Activated T-helper 9 cell treated with anti-CD3 and anti-CD28 coated beads, Interleukin-2, amount 50 U/mL, for 16 hours (primary cell): ENCODE measurements around the gene LRBA.
"Not testable (repeated sequence)": the region's sequence is repeated elsewhere in the genome, so short reads cannot be mapped to it uniquely, and the experiment has no call there.

Experiments used
- DNase-seq: peaks from one replicate; pipeline ENCODE4 v3.0.0-alpha.2; 2020; ENCODE audit warnings: low read depth

LRBA gene

DNA sequence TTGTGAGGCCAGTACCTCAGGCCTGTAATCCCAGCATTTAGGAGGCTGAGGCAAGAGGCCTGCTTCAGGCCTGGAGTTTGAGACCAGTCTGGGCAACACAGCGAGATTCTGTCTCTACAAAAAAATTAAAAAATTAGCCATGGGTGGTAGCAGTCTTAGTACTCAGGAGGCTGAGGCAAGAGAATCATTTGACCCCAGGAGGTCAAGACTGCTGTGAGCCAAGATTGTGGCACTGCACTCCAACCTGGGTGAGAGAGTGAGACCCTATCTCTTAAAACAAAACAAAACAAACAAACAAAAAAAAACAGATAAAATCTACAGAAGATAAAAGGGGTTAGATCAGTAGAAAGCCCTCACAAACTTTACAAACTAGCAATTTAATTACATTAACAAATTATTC is 352.4 kb downstream of the LRBA start:
- no peak for DNase-seq

DNA sequence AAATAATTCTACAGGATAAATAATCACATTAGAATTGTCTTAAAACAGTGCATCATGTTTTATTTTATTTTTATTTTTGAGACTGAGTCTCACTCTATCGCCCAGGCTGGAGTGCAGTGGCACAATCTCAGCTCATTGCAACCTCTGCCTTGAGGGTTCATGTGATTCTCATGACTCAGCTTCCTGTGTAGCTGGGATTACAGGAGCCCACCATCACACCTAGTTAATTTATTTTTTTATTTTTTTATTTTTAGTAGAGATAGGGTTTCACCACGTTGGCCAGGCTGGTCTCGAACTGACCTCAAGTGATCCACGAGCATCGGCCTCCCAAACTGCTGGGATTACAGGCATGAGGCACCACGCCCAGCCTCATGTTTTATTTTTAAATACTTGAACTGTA is 353.5 kb downstream of the LRBA start:
- not testable (repeated sequence) for DNase-seq

DNA sequence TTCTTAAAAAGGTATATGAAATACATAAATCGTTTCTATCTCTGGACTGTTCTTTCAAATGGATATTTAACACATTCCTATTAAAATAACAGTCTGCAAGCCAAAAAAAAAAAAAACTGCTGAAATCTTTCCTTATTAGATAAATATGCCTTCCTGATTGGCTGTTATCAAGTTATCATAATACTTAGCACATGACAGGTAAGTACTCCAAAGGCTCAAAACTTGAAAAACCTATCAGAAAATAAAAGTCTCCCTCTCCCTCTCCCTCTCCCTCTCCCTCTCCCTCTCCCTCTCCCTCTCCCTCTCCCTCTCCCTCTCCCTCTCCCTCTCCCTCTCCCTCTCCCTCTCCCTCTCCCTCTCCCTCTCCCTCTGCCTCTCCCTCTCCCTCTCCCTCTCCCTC is 356.8 kb downstream of the LRBA start:
- DNase-seq, result not testable (repeated sequence)

DNA sequence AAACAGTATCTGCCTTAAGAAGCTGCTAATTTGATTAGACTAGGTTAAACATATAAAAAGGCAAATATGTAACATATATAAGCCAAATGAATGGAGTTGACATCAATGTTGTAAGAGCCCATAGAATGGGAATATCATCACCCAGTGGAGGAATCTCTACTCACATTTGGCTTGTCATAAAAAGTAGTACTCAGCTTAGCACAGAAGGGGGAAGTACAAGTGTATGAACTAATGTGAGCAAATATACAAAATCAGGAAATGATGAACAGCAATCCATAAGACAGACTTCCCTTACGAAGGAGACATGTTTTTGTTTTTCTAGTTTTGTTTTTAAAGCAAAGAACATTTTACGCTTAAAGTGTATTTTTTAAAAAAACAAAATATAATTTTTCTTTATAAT is 358.2 kb downstream of the LRBA start:
- DNase-seq, result no peak

DNA sequence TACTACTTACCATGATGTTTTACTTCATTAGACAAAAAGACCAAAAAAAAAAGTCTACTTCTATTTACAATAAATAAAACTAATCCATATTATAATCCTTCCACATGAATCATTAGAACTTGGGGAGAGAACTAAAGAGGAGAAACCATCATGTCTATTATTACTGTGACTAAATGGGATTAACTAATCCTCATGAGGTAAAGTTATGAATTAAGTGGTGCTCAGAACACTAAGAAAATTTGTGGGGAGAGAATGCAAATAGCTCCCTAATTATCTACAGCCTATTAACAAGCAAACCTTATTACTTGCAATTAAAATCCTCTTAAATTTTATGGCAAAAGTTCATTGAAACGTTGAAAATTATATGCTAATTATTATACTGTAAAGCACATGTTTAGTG is 364.3 kb downstream of the LRBA start:
- no peak for DNase-seq

DNA sequence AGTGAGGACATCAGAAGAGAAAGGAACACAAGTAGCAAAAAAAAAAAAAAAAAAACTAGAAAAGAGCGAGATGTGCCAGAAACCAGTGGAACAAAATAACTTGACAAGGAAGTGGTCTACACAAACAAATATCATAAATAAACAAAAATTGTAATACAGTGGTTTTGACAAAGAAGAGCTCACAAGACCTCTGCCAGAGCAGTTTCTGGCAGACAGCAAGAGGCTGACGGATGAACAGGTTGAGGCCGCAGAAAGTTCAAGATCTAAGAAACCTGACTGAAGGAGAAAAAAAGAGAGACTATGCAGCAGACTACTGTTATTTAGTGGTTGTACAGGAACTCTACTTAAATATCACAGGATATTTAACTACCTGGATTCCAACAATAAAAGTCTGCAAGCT is 367.0 kb downstream of the LRBA start:
- no peak for DNase-seq

DNA sequence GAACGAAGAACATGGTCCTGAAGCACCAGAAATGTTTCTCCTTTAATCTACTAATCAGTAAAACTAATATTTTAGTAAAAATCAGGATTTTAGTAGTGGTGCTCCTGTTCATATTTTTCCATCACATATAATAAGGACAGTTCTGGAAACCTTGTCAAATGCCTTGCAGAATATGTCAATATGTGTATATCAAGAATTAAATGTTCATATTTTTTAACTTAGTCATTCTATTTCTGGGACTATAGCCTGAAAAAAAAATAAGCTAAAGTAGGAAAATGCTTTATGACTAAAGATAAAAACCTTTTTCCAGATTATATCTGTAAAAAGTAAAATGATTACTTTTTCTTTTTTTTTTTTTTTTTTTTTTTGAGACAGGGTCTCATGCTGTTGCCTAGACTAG is 368.1 kb downstream of the LRBA start:
- DNase-seq, result no peak

DNA sequence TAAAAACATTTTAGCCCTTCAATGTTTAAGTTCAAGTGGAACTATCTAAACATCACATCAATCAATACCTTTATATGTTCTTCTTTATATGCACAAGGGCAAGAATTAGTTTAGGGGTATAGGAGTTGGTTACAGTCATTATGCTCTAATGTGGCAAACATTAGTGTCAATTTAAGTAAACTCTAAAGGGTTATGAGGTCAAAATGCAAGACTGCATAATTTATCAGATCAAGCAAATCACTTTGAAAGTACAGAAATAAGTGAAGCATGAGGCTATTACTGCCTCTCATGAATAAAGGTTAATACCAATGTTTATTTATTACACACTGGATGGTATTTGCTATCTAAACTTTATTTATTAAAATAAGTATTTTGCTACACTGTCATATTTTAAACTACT is 373.5 kb downstream of the LRBA start:
- no peak for DNase-seq

DNA sequence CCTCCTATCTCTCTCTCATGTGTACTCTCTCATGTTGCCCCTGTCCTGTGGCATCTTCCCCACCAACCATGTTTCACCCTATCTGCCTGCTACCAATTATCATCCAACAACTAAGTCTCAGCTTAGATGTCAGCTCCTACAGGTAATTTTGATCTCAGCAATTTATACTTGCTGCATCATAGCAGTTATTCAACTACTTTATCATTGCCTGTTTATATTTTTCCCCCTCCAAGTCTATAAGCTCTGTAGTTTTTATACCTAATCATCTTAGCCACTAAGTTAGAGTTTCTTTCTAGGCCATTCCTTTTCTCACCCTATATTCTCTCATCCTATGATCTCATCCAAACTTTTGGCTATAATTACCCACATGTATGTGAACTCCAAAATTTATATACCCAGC is 382.4 kb downstream of the LRBA start:
- no peak for DNase-seq

DNA sequence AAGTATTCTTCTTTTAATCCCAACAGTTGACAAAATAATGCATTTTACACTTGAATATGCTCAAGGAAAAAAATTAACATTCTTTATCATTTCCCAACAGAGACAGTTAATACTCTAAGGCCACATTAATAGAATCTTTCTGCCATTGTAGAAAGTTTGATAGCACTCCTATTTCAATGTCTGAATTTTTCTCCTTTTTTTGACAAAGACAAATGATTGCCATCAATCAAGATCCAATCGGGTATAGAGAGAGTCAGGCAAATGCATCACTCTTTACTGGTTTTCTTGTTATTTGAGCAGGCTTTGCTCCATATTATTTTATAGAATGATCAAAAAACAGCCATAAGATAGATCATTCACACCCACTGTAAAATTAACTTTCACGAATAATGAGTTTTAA is 387.0 kb downstream of the LRBA start:
- DNase-seq, result no peak

DNA sequence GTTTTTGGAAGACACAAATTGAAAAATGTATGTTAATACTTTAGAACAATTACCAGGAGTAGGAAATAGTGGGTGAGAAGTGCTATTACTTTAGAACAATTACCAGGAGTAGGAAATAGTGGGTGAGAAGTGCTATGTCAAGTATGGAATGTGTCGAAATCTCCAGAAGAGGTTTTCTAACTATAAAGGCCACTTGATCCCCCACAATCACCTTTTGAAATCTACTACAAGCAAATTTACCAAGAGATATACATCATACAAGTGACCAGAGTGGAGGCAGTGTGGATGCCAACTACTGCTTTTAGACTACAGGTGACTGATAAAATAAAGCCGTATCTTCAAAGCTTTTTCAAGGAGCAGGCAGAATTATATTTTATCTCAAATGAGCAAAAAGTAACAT is 390.1 kb downstream of the LRBA start:
- DNase-seq, result no peak

DNA sequence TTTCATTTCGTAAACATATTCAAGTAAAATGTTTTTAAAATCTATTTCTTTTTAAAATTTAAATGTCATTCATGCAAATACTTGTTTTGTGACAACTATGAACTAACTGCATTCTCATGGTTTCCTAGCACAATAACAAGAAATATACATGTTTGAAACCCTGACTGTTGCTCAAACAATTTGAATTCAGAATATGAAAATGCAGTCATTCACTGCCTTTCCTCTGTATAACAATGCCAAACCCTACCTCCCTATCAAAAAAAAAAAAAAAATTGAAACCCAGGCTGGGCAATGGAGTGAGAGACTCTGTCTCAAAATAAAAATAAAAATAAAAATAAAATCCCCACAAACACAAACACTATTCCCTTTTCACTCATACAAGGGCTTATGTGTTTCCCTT is 391.0 kb downstream of the LRBA start:
- no peak for DNase-seq

DNA sequence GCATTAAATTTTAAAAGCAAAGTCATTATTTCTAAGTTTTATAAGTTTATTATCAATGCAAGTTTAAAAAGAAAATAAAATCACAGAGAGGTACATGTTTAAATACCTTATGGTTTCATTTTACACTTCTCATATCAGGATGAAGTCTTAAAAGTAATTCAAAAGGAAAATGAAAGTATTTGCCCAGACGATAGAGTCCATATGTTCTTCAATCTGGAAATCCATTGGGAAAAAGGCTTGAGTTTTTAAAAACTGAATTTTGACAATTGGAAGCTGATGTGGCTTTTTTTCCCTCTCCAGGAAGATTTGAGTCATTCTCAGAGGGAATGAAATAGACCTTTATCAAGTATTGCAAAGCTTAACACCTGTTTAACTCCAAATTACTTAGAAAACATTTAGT is 396.0 kb downstream of the LRBA start:
- no peak for DNase-seq

DNA sequence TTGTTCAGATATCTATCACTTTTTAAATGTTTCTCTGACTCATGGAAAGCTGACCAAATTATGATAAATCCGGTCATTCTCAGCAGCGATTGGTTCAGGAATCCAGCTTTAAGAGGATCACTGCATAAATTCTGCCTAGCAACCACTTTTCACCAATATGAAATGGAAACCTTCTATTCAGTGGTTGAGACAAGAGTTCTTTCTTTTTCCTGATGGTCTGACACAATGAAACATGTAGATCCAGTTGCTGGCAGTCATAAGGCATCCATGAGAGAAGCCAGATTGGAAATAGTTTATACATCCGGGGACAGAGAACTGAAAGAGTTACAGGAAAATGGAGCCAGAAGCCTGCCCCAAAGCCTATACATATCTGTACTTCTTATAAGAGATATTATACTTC is 406.0 kb downstream of the LRBA start:
- no peak for DNase-seq

DNA sequence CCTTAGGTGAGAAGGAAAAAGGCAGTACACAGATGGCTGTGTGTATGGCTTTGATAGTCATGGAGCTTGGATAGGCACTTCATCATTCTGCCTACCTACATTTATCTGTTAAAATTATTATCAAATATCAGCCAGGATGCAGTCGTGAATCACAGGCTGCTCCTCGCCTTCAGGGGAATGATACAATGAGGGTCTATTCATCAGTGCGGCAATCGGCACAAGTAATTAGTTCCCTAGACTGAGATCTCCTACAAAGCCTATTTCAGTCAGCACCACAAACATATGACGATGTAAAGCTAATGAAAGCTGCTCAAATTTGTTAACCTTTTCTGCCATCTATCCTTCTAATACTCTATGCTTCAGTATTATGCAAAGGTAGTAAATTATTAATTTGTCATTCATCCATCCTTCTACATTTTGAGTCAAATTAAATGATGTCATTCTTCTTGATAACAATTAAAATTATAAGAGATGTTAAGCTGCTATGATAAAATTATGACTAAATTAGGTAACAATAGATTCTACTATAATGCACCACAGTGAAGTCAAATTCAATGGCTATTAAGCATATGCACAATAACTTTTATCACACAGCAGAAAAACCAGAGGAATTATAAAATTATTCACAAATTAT is 414.2 kb downstream of the LRBA start:
- DNase-seq, result no peak

DNA sequence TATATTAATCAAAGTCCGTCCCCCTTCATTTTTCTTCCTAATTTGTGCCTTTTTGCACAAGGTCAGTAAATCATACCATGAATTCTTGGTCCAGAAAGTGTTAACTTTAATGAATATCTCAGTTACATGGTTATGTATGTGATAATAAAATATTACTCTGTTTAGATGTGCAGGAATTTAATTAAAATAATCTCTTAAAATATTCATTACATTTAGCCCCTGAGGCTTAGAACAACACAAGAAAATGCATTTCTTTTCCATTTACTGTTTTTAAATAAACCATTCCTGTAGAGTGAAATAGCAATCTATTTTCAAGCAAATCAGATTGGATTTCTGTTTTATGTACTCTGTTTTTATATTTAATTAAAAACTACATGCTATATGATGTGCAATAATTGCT is 415.5 kb downstream of the LRBA start:
- no peak for DNase-seq

DNA sequence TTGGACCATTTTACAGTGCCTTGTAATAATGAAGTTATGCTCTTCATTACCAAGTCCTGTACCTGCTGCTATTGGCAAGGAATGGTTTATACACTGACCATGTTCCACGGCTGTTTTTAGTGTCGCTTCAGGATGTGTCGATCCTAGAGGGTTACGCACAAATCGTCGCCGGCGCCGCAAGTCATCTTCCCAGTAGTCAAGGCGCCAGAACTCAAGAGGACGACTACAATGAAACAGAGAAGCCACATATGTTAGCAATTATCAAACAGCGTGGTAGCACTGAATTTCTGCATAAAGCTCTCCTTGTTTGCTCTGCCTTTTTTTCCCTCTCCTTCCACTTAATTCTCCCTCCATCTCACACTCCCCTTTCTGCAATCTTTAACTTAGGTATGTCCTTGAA is 416.2 kb downstream of the LRBA start:
- DNase-seq, result no peak

DNA sequence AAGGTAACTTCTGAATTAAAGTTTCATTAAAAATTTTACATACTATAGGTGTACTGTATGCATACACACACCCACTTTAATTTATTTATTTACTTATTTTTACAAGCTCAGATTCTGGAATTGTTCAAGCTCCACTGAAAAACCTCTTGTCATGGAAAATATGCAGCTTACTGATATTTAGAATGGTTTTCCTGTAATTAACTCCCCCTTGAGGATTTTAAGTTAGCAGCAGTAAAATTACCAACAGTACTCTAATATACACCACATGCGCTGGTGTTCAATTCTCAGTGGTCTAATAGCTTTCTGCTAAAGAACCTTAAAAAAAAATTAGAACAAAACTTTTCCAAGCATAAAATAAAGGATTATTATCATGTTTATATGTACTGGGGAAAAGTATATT is 421.1 kb downstream of the LRBA start:
- DNase-seq, result no peak

DNA sequence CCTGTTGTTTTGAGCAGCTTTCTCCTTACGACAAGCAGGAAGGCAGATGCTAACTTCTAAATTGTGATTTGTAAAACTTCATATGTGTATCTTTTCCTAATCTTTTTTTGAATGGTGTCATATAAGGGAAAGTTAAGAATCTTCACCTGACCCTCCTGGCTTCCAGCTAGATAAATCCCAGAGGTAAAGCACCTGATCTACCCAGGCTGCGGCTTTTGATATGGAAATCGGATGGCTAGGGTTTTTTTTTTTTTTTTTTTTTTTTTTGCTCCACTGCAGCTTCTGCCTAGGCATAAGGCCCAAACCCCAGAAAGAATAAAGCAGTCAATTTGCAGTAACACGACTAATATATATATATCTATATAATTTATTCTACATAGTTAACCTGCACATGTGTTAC is 423.2 kb downstream of the LRBA start:
- DNase-seq, result no peak

DNA sequence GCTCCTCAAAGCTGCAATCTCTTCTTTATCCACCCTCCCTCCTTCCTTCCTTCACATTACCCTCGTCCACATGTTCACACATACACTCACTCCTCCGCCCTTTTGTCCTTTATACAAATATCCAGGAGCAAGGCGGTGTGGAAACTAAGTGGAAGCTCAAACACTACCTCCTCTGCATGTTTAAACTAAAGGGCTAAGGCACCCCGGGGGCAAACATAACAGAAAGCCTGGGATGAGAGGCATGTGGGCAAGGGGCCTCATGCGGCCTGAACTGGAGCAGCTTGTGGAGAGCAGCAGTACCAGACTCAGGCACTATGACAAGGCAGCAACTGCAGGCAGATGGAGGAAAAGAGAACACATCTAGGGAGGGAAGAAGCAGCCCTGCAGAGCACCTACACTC is 423.7 kb downstream of the LRBA start:
- no peak for DNase-seq

DNA sequence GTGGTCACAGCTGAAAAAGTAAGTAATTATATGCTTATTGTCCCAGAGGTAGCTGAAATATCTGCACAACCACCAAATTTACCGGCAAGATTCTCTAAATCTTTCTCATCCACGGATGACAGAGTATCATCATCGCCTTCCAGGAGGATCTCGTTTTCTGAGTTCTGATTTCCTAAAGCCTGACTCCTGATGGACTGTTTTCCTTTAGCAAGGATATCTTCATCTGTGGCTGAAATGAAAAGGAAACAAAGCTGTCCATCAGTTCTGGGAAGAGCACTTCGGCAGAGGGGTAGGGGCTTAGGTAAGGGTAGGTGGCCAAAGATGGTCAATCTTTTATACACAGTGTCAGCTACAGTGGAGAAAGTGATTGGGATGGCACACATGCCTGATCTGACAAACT is 424.5 kb downstream of the LRBA start:
- DNase-seq, result no peak

DNA sequence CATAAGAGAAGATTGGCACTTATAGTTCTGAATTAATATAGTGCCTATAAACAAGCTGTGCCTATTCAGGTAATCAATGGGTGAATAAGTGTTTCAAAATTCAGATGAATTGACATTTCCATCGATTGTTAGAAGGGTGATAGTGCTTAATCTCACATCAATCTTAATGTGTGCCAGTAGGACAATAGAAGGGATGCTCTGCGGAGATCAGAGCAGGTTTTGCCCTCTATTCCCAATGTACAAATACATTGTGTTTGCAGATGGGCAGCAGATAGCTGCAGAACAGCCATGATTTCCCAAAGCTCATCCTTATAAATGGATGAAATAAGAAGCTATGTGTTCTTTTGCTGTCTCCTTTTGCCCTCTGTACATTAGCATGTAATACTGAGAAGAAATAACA is 425.9 kb downstream of the LRBA start:
- DNase-seq, result no peak

DNA sequence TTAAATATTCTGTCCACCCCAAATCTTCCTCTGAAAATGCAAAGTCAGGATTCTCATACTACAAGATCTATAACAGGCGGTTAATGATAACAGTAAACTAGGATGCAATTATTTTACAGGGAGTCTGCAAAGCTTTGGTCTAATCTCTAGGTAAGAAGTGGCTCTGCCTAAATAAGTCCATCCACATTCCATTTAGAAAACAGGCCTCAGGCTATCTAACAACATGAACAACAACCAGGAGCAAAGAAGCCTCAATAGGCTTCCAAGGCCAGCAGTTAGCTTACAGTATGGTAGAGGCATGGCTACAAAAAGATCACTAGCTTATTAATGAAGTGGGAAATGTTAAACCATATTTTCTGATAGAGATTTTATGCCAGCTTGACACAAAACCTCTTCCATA is 426.8 kb downstream of the LRBA start:
- no peak for DNase-seq

DNA sequence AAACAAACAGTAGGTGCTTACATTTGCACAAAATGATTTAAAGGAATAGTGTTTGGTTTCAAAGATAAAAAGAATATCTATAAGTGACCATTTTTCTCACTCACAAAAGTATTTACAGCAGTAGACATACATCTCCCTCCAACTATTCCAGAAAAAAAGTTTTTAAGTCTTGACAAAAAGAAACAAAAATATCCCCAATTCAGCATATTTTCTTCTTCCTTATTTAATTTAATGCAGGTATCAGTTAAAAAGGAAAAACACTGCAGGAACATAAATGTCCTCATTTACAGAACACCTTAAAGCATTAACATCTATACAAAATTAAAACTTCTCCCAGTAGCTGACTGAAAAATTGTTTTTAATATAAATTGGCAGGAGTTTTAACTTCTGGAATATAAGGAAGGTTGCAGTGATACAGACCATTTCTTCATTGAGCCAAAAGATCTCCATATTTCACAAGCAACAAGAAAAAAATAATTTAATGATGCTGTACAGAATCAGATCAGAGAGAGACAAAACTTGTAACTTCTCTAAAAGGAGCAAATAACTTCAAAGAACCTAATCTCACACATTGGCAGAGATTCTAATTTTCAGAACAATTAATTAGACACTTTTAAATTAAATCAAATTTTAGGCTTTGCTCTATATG is 428.8 kb downstream of the LRBA start:
- DNase-seq, result no peak
